Lung microvascular endothelial cell (primary cell): ENCODE data around the gene USB1. TPM values are rescaled to one million over a fixed set of nuclear protein-coding genes. Genes with fewer than 3 reads are reported as not detected.

Source experiments
- DNase-seq, 2 donors: peaks; one replicate each; pipeline versions ENCODE4 v3.0.0 to v3.0.0-alpha.2; 2010; ENCODE audit warnings: low read depth in 2 of 2
- total RNA-seq: library from RNA; depleted of rRNA; stranded (reverse); fragments of >200 nt; gene quantifications from 2 replicates; pipeline ENCODE4 v1.2.1, GENCODE V29; 2014

USB1 gene
- total RNA-seq, 1 donor from 2014 or later: 20.8 TPM

GRCh38 chr16:58046054-58046881, 45.1 kb downstream of the USB1 start:
- DNase-seq: no peak

DNA sequence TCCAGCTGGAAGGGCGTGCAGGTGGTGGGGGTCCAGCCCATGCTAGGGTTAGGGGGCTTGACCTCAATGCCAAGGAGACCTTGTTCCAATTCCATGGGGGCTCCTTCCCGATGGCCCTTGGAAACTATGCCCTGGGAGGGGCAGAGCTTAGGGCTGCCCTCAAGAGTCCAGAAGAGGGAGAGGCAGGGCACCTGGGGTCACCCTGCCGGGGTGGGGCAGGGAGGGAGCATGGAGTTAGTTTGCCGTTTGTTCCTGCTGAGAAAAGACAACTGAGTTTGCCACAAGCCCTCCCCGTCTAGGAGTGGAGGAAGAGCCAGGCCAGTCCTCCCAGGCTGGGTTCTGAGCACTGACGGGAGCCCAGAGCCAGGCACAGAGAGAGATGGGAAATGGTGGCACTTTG, 45.7 kb downstream of the USB1 start:
- DNase-seq: no peak

DNA sequence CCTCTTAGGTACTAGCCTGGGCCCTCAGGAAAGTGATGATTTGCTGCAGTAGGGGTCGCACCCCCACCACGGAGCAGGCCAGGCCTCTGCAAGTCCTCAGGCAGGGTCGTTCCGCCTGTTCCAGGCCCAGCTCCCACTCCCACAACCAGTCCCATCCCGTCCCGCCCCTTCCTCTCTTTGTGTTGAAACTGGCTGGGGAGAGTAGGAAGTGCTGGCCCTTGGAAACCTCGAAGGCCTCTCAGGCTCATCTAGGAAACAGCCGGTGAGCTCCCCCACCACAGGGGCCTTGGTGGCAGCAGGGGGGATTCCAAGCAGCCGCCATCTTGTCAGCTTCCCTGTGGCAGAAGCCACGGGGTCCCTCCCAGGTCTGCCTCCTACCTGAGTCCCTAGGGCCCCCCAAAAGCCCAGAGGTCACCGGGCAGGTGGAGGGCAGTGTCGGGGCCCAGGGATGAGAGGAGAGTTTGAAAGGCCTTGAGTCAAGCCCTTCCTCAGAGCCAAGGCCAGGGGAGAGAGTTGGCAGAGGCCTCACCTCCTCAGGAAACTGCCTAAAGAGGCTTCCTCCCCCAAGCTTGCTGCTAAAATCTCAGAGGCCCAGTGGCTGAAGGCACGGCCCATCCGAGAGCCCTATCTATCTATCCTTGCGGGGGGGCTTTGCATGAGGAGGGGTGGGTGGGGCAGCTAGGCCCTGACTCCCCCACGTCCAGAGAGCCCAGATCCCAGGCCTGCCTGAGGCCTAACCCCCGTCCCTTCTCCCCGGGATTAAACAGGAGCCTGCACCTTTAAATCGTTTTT, 46.5 kb downstream of the USB1 start:
- DNase-seq: peak in 1 of 2 donors; percentile 14

DNA sequence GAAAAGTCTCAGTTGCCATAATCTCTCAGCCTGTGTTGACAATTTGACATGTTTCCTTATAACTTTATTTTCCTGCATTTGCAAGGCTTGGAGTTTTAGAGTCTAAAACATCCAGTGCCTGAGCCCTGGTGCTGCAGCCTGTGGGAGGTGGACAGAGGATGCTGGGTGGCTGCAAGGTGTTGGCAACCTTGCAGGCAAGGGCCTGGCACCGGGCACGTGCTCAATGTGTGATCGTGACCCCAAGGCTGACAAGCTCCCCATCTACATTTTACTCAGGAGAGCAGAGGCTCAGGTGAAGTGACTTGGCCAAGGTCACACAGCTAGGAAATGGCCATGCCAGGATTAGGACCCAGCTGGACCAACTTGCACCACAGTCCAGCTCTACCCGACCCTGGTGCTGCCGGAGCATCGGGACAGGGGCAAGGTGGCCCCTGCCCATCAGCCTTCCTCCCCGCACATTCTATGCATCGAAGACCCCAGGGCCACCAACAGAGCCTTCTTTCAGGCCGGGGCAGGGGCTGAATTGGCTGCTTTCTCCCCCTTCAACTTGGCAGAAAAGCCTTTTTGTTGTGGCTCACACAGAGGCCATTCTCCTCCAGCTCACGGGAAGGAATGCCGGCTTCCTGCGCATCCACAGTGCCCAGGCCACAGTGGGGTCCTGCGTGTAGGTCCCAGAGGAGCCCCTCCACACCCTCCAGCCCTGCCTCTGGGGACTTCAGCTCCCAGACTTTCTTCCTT, 47.5 kb downstream of the USB1 start:
- DNase-seq: no peak

- no peak for DNase-seq
Measured at GRCh38 chr16:58049232-58050185, 48.3 kb downstream of the USB1 start.

DNA sequence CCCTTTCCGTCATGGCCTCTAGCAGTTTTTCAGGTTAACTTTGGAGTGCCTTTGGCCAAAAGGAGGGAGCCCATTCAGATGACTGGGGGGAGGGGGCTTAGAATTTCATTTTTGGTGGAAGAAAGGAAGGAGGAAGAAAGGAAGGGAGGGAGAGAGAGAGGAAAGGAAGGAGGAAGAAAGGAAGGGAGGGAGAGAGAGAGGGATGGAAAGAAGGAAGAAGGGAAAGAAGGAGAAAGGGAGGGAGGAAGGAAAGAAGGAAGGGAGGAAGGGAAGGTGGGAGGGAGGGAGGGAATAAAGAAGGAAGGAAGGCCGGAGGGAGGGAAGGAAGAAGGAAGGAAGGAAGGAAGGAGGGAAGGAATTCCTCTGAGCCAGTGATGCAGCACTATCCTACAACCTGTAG, 50.1 kb downstream of the USB1 start:
- no peak for DNase-seq

DNA sequence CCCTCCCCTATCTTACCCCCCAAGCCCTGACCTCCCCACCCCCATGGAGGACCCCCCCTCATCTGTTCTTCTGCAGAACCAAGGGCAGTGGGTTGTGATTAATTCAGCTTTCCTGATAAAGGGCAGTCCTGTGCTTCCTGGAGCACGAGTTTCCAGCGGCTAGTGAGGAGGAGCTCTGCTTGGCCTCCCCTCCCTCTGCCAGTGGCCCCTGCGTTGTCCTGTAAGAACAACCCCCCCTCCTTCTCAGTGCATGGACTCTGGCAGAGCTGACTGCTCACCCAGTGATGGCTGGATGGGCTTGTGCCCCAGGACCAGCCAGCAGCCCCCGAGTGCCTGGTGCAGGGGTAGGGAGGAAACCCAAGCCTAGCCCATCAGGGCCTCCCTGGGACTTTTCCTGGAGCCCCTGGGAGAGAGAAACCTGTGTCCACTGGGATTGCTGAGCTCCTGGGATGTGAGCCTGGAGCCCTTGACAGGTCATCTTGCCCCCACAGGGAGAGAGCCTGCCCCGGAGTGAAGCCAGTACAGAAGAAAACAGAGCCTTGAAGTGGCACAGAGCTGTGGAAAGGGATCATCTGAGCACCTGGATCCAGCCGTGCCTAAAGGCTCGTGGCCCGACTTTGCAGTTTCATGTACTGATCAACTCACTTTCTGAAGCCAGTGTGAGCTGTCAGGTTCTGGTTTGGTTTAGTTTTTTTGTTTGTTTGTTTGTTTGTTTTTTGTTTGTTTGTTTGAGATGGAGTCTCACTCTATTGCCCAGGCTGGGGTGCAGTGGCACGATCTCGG, 50.8 kb downstream of the USB1 start:
- DNase-seq: no peak

DNA sequence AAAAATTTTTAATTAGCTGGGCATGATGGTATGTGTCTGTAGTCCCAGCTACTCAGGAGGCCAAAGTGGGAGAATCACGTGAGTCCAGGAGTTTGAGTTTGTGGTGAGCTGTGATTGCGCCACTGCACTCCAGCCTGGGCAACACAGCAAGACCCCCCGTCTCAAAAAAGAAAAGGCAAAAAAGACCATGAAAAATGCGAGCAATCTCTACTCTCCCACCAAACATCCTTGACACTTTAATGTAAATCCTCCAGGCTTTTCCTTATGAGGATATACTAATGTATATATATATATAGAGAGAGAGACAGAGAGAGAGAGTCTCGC, 52.4 kb downstream of the USB1 start:
- no peak for DNase-seq

DNA sequence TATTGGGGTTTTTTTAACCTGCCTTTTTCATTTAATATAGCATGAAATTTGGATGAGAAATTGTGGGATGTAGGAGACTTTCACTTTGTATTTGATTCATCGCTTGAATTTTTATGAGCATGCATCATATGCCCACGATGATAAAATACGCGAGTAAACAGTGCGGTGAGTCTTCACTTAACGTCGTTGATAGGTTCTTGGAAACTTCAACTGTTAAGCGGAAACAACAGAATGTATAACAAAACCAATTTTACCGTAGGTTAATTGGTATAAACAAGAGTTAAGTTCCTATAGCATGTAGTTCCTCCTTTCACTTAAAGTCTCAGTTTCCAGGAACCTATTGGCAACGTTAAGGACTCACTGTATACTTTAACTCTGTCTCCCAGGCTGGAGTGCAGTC, 53.1 kb downstream of the USB1 start:
- DNase-seq: no peak

DNA sequence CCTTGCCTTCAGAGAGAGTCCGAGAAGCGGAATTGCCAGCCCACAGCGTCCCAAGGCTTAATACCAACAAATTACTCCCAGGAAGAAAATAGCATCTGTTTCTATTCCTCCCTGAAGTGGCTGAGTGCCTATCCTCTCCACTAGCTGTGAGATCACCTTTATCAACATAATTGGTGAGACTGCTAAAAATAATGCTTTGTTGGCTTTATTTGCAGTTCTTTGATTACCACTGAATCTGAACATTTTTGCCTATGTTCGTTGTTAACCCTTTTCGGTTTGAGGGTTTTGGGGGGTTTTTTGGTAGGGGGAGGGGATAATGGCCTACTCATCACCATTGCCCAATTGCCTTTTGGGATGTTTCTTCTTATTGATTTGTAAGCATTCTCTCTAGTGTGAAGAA, 55.4 kb downstream of the USB1 start:
- DNase-seq: no peak

GRCh38 chr16:58057121-58057520, 55.9 kb downstream of the USB1 start:
- DNase-seq: no peak

DNA sequence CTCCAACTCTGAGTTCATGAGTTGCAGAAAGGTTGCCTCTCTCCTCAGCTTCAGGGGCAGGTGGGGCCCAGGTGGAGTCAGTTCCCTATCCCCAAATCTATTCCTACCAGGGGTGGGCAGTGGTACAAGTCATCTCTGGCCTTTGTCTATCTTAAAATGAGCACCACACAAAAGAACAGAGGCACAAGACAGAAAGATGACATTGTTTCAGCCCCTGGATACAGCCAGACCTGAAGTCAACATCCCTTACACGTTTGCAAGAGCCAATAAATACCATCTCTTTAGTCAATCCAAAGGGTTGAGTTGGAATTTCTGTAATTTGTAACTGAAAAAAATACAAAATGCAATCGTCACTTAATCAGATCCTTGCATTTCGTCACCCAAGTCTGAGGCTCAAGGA, 56.6 kb downstream of the USB1 start:
- no peak for DNase-seq

GRCh38 chr16:58062821-58063220, 61.6 kb downstream of the USB1 start:
- no peak for DNase-seq

- DNase-seq: peak in 1 of 2 donors; percentile 26
Measured at GRCh38 chr16:58063377-58064076, 62.3 kb downstream of the USB1 start.

DNA sequence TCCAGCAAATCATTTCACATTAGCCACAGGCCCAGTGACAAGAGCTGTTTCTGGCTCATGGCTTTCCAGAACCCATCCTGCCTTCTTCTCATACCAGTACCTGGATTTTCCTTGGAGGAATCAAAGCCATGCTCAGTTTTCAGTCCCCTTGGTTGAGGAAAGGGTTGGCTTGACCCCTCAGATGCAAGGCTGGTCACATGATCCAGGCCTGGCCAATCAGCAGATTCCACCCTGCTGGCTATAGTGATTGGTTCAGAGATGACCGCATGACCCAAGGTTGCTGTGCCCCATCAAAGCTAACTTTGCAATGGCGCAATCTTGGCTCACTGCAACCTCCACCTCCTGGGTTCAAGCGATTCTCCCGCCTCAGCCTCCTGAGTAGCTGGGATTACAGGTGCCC, 69.4 kb downstream of the USB1 start:
- no peak for DNase-seq

Other genes starting within 250 kb of the USB1 start
- gene KIFC3, start 198.9 kb upstream of the USB1 start, total RNA-seq: 25.7 and 46.4 TPM in 2 replicates
- not detected in 2 replicates for gene CNGB1, start 30.3 kb upstream of the USB1 start, total RNA-seq
- gene ZNF319, start 735 bp upstream of the USB1 start, total RNA-seq: 1.7 and 2.4 TPM in 2 replicates
- 5.2 and 5.8 TPM in 2 replicates for gene MMP15, start 24.3 kb downstream of the USB1 start, total RNA-seq
- gene CFAP20, start 128.0 kb downstream of the USB1 start, total RNA-seq: 44.5 and 52.6 TPM in 2 replicates
- gene CSNK2A2, start 196.7 kb downstream of the USB1 start, total RNA-seq: 21.6 and 26.6 TPM in 2 replicates